NB4 (cell line): ENCODE data around the gene ANKRD52.

Experiments
- CTCF ChIP-seq: IDR thresholded peaks from one replicate; pipeline ENCODE4 v1.5.1; 2012; ENCODE audit warnings: low read depth, low read length
- MYC ChIP-seq: IDR thresholded peaks from 2 replicates; pipeline ENCODE4 v1.6.1; 2011; ENCODE audit warnings: low read depth, low read length
- POLR2A ChIP-seq: IDR thresholded peaks from 2 replicates; pipeline ENCODE4 v1.6.1; 2011; ENCODE audit warnings: mild to moderate bottlenecking; ENCODE audit not compliant: insufficient read length; ENCODE audit errors: extremely low read depth
- TF ChIP-seq, protein P1 (sequence below): IDR thresholded peaks from 2 replicates; pipeline ENCODE4 v1.6.1; 2011; ENCODE audit warnings: low read depth, low read length

DNA sequence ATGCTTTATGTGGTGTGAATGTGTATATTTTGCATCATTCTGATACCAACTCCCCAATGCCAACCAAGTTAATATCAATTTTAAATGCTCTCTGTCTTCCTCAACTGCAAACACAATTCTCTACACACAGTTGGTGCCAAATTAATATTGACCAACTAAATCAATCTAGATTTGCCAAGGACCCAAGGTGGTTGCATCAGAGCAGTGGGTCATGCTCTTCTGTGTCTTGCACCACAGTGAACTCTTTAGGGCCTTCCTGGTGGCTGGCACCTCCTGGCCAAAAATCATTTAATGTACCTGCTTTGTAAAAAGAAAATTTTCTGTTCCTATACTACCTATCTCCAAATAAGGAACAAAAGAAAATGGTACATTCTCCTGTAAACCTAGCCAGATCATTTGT lies 22.7 kb upstream of the ANKRD52 start:
- TF ChIP-seq CTCF (no peak), POLR2A (no peak), MYC (no peak)
- TF ChIP-seq, protein P1, sequence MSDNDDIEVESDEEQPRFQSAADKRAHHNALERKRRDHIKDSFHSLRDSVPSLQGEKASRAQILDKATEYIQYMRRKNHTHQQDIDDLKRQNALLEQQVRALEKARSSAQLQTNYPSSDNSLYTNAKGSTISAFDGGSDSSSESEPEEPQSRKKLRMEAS: no peak
